NCI-H526 (cell line): ENCODE data around the gene NR1H3.

Source experiments
- DNase-seq, 2 experiments: peaks; one replicate each; lab custom pipeline; 2025; lab: John Stamatoyannopoulos, UW

The NR1H3 gene

GRCh38 chr11:47269829-47270305 is 12.1 kb downstream of the NR1H3 start, which contains the start of gene MADD:
Gene MADD, plus strand, starts transcription at chr11:47270133.
- DNase-seq, result peak; percentile 85 to 97

GRCh38 chr11:47270331-47271271 is 12.8 kb downstream of the NR1H3 start:
- peak; percentile 60 to 70 for DNase-seq

GRCh38 chr11:47271328-47271727 is 13.5 kb downstream of the NR1H3 start:
- no peak for DNase-seq

GRCh38 chr11:47271961-47272661 is 14.3 kb downstream of the NR1H3 start:
- DNase-seq, result peak; percentile 64 to 82

GRCh38 chr11:47272706-47273105 is 14.9 kb downstream of the NR1H3 start:
- DNase-seq, result no peak

GRCh38 chr11:47274495-47275235 is 16.9 kb downstream of the NR1H3 start:
- DNase-seq, result no peak

- DNase-seq, result no peak
These were observed 19.1 kb downstream of the NR1H3 start for GRCh38 chr11:47276923-47277322.

- no peak for DNase-seq
These were observed 20.3 kb downstream of the NR1H3 start for GRCh38 chr11:47278058-47278457.

GRCh38 chr11:47278769-47279168 is 21.0 kb downstream of the NR1H3 start:
- no peak for DNase-seq

GRCh38 chr11:47280099-47280498 is 22.3 kb downstream of the NR1H3 start:
- DNase-seq, result no peak

GRCh38 chr11:47280860-47281259 is 23.1 kb downstream of the NR1H3 start:
- DNase-seq, result no peak

- no peak for DNase-seq
These were observed 24.7 kb downstream of the NR1H3 start for GRCh38 chr11:47282462-47282861.

- DNase-seq, result no peak
These were observed 26.4 kb downstream of the NR1H3 start for GRCh38 chr11:47284151-47284550.

GRCh38 chr11:47285969-47286770 is 28.4 kb downstream of the NR1H3 start:
- DNase-seq, result no peak

GRCh38 chr11:47288066-47288465 is 30.3 kb downstream of the NR1H3 start:
- DNase-seq, result no peak

- DNase-seq, result no peak
These were observed 32.1 kb downstream of the NR1H3 start for GRCh38 chr11:47289856-47290255.

- DNase-seq, result no peak
These were observed 37.6 kb downstream of the NR1H3 start for GRCh38 chr11:47295385-47295784.

GRCh38 chr11:47296045-47296444 is 38.2 kb downstream of the NR1H3 start:
- DNase-seq, result no peak

- DNase-seq, result no peak
These were observed 41.3 kb downstream of the NR1H3 start for GRCh38 chr11:47299078-47299477.

GRCh38 chr11:47302853-47303252 is 45.1 kb downstream of the NR1H3 start:
- no peak for DNase-seq

- no peak for DNase-seq
These were observed 48.1 kb downstream of the NR1H3 start for GRCh38 chr11:47305734-47306483.
